Gastrocnemius medialis (tissue), 4 donors: ENCODE data around the gene PPP1R14C. TPM values are rescaled to one million over a fixed set of nuclear protein-coding genes. Genes with fewer than 3 reads are reported as not detected.

Experiments used
- ATAC-seq, 2 donors: fragments of 150-250 bp; one replicate each; pipeline ENCODE4 v1.9.1; 2016
- DNase-seq, 2 donors: peaks; one replicate each; pipeline ENCODE4 v3.0.0-alpha.2; 2019
- H3K27ac ChIP-seq, 4 donors: fragments of 200-600 bp; sonication (generic); 1 replicate in 1 of 4; 2 replicates in 3 of 4; pipeline ENCODE4 v1.5.1; 2016 to 2018; ENCODE audit warnings: mild to moderate bottlenecking in 2 of 4, moderate library complexity in 1 of 4
- H3K27me3 ChIP-seq, 3 donors: fragments of 200-600 bp; sonication (generic) in 2 of 3; 1 replicate in 1 of 3; 2 replicates in 2 of 3; pipeline versions ENCODE4 v1.5.1 to v1.6.0; 2016 to 2019; ENCODE audit warnings: mild to moderate bottlenecking in 1 of 3, moderate library complexity in 1 of 3
- H3K36me3 ChIP-seq, 2 donors: fragments of 200-600 bp; sonication (generic) in 1 of 2; one replicate each; pipeline ENCODE4 v1.5.1; 2017 to 2018
- H3K4me1 ChIP-seq, 2 donors: fragments of 200-600 bp; sonication (generic) in 1 of 2; one replicate each; pipeline ENCODE4 v1.5.1; 2016 to 2017; ENCODE audit warnings: mild to moderate bottlenecking in 2 of 2
- H3K4me3 ChIP-seq, 4 donors: fragments of 200-600 bp; sonication (generic) in 3 of 4; 1 replicate in 1 of 4; 2 replicates in 3 of 4; pipeline ENCODE4 v1.5.1; 2016 to 2019; ENCODE audit warnings: mild to moderate bottlenecking in 2 of 4
- H3K9me3 ChIP-seq, 3 donors: fragments of 200-600 bp; sonication (generic) in 2 of 3; 1 replicate in 1 of 3; 2 replicates in 2 of 3; pipeline ENCODE4 v1.5.1; 2016 to 2019
- CTCF ChIP-seq, 5 experiments: fragments of 450-650 bp in 3 of 5; fragments of 200-600 bp in 2 of 5; sonication (generic) in 2 of 5; IDR thresholded peaks in 4 of 5; conservative IDR thresholded peaks in 1 of 5; 1 replicate in 4 of 5; 2 replicates in 1 of 5; pipeline ENCODE4 v1.5.1; 2016 to 2019; ENCODE audit warnings: antibody characterized with exemption in 5 of 5, mild to moderate bottlenecking in 3 of 5, moderate library complexity in 3 of 5
- POLR2A ChIP-seq, 2 donors: fragments of 450-650 bp; IDR thresholded peaks; one replicate each; pipeline ENCODE4 v1.6.1; 2017; ENCODE audit warnings: antibody characterized with exemption in 2 of 2, mild to moderate bottlenecking in 2 of 2, moderate library complexity in 2 of 2
- in situ Hi-C, 4 donors: fragments of 200-750 bp; cut with MboI; loops; one replicate each; pipeline versions ENCODE4 v1.15.0 to v1.8.0; 2017; ENCODE audit warnings: low sequenced_read_pairs in 4 of 4
- intact Hi-C: fragments of 100-400 bp; cut with DNase I; formaldehyde crosslinking; loops from one replicate; pipeline ENCODE4 v1.15.1; 2023; ENCODE audit warnings: low total_unique reads
- total RNA-seq, 4 donors: library from RNA; depleted of rRNA; stranded (reverse); fragments of >200 nt; gene quantifications; one replicate each; pipeline versions ENCODE4 v1.1.0 to v1.2.3, GENCODE V29; 2016

The PPP1R14C gene
- total RNA-seq, 4 donors from 2014 or later = 14.9 to 37.0 (median 21.7) TPM

GRCh38 chr6:150214310-150214709, 71.5 kb downstream of the PPP1R14C start:
- Histone ChIP-seq H3K27me3 (no peaks in the 10 kb centered on the region), H3K9me3 (no peaks in the 10 kb centered on the region), H3K4me1 (peaks cover 0 to under 1% of the 10 kb centered on the region in 2 donors), H3K4me3 (no peak overlapping the region), H3K27ac (no peak overlapping the region), H3K36me3 (no peaks in the 10 kb centered on the region)
- TF ChIP-seq CTCF (IDR thresholded peaks at IDR 0.05 in 4 of 5, conservative IDR thresholded peaks at IDR 0.05 in 1 of 5) = no peak
- no peak for TF ChIP-seq POLR2A (IDR thresholded peaks at IDR 0.05)
- intact Hi-C loops (no loop called here), in situ Hi-C loops (no loop called here)
- no peak for DNase-seq
- no peak for ATAC-seq

DNA sequence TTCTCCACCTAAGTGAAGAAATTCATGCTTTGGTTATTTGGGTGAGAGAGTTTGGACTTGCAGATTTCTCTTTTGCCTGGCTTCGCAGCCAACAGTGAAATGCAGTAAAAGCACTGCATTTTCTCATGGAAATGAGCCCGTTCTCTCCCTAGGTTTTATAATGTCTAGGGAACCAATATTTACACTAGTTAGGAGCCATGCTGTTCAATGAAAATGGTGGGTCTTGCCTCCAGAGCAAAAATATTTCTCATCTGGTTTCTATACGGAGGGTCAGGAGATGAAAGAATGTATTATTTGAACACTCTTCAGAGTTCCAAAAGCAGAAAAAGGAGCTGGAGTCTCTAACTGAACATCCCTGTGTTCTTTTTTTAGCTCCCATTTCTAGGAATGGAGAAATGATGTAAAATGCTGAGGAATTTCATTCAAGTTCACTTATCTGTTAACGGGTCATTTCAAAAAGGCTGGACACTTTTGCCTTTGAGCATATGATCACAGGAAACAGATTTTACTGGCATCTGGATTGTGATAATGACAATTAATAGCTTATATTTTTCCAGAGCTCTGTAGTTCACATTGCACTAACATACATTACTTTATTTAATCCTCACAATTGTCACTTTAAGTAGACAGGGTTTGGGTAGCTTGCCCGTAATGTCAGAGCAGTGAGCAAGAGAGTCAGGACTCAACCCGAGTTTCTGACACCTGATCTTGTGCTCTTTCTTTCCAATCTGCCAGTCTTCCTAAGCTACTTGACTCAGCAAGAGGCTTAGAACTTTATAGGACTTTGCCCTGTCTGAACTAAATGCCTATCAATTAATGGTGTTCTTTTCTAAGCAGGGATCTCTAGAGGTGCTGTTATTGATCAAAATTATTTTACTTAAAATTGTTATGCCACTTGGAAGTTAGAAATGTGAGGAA, 78.0 kb downstream of the PPP1R14C start:
- in situ Hi-C loops (no loop called here), intact Hi-C loops (loop anchor here (2.0 kb wide), 1 partner anchor 32 kb away; no protein-coding TSS in a partner anchor)
- Histone ChIP-seq H3K27me3 (no peaks in the 10 kb centered on the region), H3K9me3 (no peaks in the 10 kb centered on the region), H3K36me3 (no peaks in the 10 kb centered on the region), H3K4me1 (peaks cover 15 to 18% of the 10 kb centered on the region in 2 donors), H3K27ac (peak overlapping the region; percentile 30 to 76 (median 56)), H3K4me3 (no peak overlapping the region)
- DNase-seq = peak in 1 of 2 donors; percentile 25
- no peak for TF ChIP-seq POLR2A (IDR thresholded peaks at IDR 0.05)
- TF ChIP-seq CTCF (IDR thresholded peaks at IDR 0.05 in 4 of 5, conservative IDR thresholded peaks at IDR 0.05 in 1 of 5) = no peak
- ATAC-seq = peak; percentile 98 to 100

- in situ Hi-C loops (no loop called here), intact Hi-C loops (no loop called here)
- Histone ChIP-seq H3K27me3 (no peaks in the 10 kb centered on the region), H3K9me3 (no peaks in the 10 kb centered on the region), H3K4me1 (peaks cover 32 to 37% of the 10 kb centered on the region in 2 donors), H3K27ac (no peak overlapping the region), H3K4me3 (no peak overlapping the region), H3K36me3 (no peaks in the 10 kb centered on the region)
- DNase-seq (no peak), ATAC-seq (no peak)
- TF ChIP-seq POLR2A (IDR thresholded peaks at IDR 0.05) = no peak
- no peak for TF ChIP-seq CTCF (IDR thresholded peaks at IDR 0.05 in 4 of 5, conservative IDR thresholded peaks at IDR 0.05 in 1 of 5)
These were observed 82.0 kb downstream of the PPP1R14C start for GRCh38 chr6:150224820-150225219.

- Histone ChIP-seq H3K27me3 (no peaks in the 10 kb centered on the region), H3K27ac (no peak overlapping the region), H3K36me3 (no peaks in the 10 kb centered on the region), H3K4me3 (no peak overlapping the region), H3K4me1 (peaks cover 17 to 20% of the 10 kb centered on the region in 2 donors), H3K9me3 (no peaks in the 10 kb centered on the region)
- no peak for TF ChIP-seq POLR2A (IDR thresholded peaks at IDR 0.05)
- no peak for TF ChIP-seq CTCF (IDR thresholded peaks at IDR 0.05 in 4 of 5, conservative IDR thresholded peaks at IDR 0.05 in 1 of 5)
- DNase-seq (no peak), ATAC-seq (no peak)
- in situ Hi-C loops = no loop called here
- intact Hi-C loops = no loop called here
These were observed 84.4 kb downstream of the PPP1R14C start for GRCh38 chr6:150227281-150227680.
